Caco-2 (cell line): ENCODE results near the gene PPP2R5E. TPM values are rescaled to one million over a fixed set of nuclear protein-coding genes. Genes with fewer than 3 reads are reported as not detected.

Experiments
- BruUV-seq: library from RNA; stranded (reverse); fragments of 400-500 nt; replicated peaks from 2 replicates; lab custom pipeline; 2021; lab: Mats Ljungman, UMichigan
- CTCF ChIA-PET: fragments of 300-600 bp; sonication (Branson Sonifier 250); formaldehyde crosslinking; loops from one replicate; lab custom pipeline; 2022; ENCODE audit warnings: antibody characterized with exemption; lab: Charles Lee
- POLR2A ChIA-PET: fragments of 300-600 bp; sonication (Branson Sonifier 250); formaldehyde crosslinking; loops from one replicate; lab custom pipeline; 2022; ENCODE audit warnings: antibody characterized with exemption; lab: Charles Lee
- DNase-seq, 2 experiments: peaks; one replicate each; pipeline versions ENCODE4 v3.0.0 to v3.0.0-alpha.2; 2020 to 2022
- H3K27me3 ChIP-seq: replicated peaks from 2 replicates; pipeline ENCODE4 v1.6.0; 2011; ENCODE audit warnings: low read length; ENCODE audit not compliant: control insufficient read depth, insufficient read depth
- H3K36me3 ChIP-seq: 2 replicates; pipeline ENCODE4 v1.5.1; 2011; ENCODE audit warnings: low read length; ENCODE audit not compliant: control insufficient read depth, insufficient read depth
- H3K4me1 ChIP-seq: fragments of 250-450 bp; sonication (Bioruptor Pico); 2 replicates; pipeline ENCODE4 v1.5.1; 2020; ENCODE audit warnings: mild to moderate bottlenecking
- H3K4me3 ChIP-seq: 2 replicates; pipeline ENCODE4 v1.5.1; 2011; ENCODE audit warnings: low read depth, mild to moderate bottlenecking, control low read depth, low read length
- H3K9me3 ChIP-seq: fragments of 250-450 bp; sonication (Bioruptor Pico); 2 replicates; pipeline ENCODE4 v1.5.1; 2020; ENCODE audit warnings: mild to moderate bottlenecking, moderate library complexity
- H3K27ac Mint-ChIP-seq: one replicate; pipeline ENCODE4 v1.8.0; 2022; ENCODE audit warnings: mixed read lengths; ENCODE audit not compliant: unreplicated experiment
- H3K27me3 Mint-ChIP-seq: one replicate; pipeline ENCODE4 v1.8.0; 2022; ENCODE audit warnings: mixed read lengths; ENCODE audit not compliant: insufficient read depth, unreplicated experiment
- H3K36me3 Mint-ChIP-seq: one replicate; pipeline ENCODE4 v1.8.0; 2022; ENCODE audit warnings: mild to moderate bottlenecking, mixed read lengths; ENCODE audit not compliant: insufficient read depth, unreplicated experiment
- H3K4me1 Mint-ChIP-seq: one replicate; pipeline ENCODE4 v1.8.0; 2022; ENCODE audit warnings: low read depth, mixed read lengths; ENCODE audit not compliant: unreplicated experiment
- H3K4me3 Mint-ChIP-seq: one replicate; pipeline ENCODE4 v1.8.0; 2022; ENCODE audit warnings: mild to moderate bottlenecking, moderate library complexity, mixed read lengths; ENCODE audit not compliant: unreplicated experiment
- H3K9me3 Mint-ChIP-seq: one replicate; pipeline ENCODE4 v1.8.0; 2022; ENCODE audit warnings: mixed read lengths; ENCODE audit not compliant: unreplicated experiment
- intact Hi-C: fragments of 100-400 bp; cut with micrococcal nuclease; formaldehyde crosslinking; loops from one replicate; pipeline ENCODE4 v1.10.0; 2022; ENCODE audit not compliant: unreplicated experiment
- total RNA-seq: library from RNA; stranded (reverse); gene quantifications from 2 replicates; pipeline ENCODE4 v1.2.3, GENCODE V29; 2022
- TF ChIP-seq, protein P1 (sequence below), 2 experiments: fragments of 200-600 bp in 1 of 2; IDR thresholded peaks; 1 replicate in 1 of 2; 2 replicates in 1 of 2; pipeline versions ENCODE4 v1.5.1 to v1.8.0; 2011 to 2022; ENCODE audit warnings: antibody characterized with exemption in 1 of 2, control low read depth in 1 of 2, inconsistent platforms in 1 of 2, low read depth in 1 of 2, low read length in 1 of 2, mild to moderate bottlenecking in 1 of 2, moderate library complexity in 1 of 2; ENCODE audit not compliant: insufficient read depth in 1 of 2, severe bottlenecking in 1 of 2, unreplicated experiment in 1 of 2

The PPP2R5E gene
- total RNA-seq, 1 experiment from 2014 or later, result 58.6 TPM

DNA sequence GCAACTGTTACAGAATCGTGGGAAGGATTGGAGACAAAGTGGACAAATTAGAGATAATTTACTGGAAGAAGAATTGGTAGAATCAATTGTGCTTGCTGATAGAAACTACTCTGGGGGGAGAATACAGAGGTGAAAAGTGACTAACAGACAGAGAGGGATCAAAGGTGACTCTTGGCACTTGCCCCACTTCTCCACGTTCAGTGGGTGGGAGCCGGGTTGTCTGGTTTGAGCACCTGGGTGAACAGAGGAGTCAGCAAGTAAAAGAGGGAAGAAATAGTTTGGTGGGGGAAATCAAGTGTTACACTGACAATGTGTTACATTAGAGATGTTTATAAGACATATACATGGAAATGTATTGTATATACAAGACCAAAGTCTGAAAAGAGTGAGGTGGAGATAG lies 69.1 kb downstream of the PPP2R5E start:
- no peak for DNase-seq
- Mint-ChIP-seq H3K36me3 (peaks cover 6% of the 10 kb centered on the region), H3K27me3 (no peaks in the 10 kb centered on the region), H3K27ac (no peak overlapping the region), H3K9me3 (no peaks in the 10 kb centered on the region), H3K4me1 (no peaks in the 10 kb centered on the region), H3K4me3 (no peak overlapping the region)
- Histone ChIP-seq H3K4me3 (no peak overlapping the region), H3K36me3 (no peaks in the 10 kb centered on the region), H3K9me3 (no peaks in the 10 kb centered on the region), H3K4me1 (peaks cover 11% of the 10 kb centered on the region; the same call in 1 of the 2 replicates), H3K27me3 (no peaks in the 10 kb centered on the region)
- TF ChIP-seq, protein P1, sequence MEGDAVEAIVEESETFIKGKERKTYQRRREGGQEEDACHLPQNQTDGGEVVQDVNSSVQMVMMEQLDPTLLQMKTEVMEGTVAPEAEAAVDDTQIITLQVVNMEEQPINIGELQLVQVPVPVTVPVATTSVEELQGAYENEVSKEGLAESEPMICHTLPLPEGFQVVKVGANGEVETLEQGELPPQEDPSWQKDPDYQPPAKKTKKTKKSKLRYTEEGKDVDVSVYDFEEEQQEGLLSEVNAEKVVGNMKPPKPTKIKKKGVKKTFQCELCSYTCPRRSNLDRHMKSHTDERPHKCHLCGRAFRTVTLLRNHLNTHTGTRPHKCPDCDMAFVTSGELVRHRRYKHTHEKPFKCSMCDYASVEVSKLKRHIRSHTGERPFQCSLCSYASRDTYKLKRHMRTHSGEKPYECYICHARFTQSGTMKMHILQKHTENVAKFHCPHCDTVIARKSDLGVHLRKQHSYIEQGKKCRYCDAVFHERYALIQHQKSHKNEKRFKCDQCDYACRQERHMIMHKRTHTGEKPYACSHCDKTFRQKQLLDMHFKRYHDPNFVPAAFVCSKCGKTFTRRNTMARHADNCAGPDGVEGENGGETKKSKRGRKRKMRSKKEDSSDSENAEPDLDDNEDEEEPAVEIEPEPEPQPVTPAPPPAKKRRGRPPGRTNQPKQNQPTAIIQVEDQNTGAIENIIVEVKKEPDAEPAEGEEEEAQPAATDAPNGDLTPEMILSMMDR (IDR thresholded peaks at IDR 0.05; ENCODE audit: insufficient read depth in 1 of 2, low read depth in 1 of 2, low read length in 1 of 2, severe bottlenecking in 1 of 2, unreplicated experiment in 1 of 2), result no peak
- POLR2A ChIA-PET, result no interaction called here
- CTCF ChIA-PET, result no interaction called here
- intact Hi-C loops, result no loop called here
- BruUV-seq, result no TSS peak

DNA sequence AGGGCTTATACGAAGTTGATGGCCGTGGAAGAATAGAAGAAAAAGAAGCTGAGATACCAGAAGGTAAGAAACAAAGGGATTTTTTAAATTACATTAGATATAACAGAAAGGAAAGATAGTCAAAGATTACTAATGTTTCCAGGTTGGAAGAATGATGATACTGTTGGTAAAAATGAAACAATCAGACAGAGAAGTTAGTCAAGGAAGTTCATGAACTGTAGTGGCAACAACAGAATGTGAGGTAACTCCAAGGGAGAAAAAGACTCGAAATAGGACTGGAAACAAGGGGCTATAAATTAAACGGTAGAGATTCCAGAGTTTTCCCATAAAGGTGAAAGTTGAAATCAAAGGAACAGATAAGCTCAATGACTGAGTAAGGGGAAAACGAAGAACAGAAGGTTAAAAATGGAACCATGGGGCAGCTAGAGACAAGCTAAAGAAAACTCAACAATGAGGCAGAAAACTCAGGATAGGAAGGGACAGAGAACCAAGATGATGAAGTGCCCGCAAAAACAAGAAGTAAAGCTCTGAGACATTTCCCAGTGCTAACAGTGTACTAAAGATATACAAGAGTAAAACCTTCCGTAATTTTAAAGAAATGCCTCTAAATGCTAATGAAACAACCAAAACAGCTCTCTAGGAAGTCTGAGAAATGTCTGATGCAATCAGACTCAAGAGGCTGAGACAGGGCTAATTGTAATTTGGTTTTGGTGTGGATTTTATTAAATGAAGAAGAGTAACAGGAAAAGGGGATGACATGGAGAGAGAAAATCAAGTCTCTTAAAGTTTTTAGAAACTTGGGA lies 70.0 kb downstream of the PPP2R5E start:
- no peak for DNase-seq
- H3K4me1 ChIP-seq, result peaks cover 11% of the 10 kb centered on the region; the same call in 1 of the 2 replicates
- H3K4me3 Mint-ChIP-seq, result no peak overlapping the region
- H3K36me3 ChIP-seq, result no peaks in the 10 kb centered on the region
- no peaks in the 10 kb centered on the region for H3K9me3 ChIP-seq
- H3K9me3 Mint-ChIP-seq, result no peaks in the 10 kb centered on the region
- POLR2A ChIA-PET, result no interaction called here
- no peak overlapping the region for H3K27ac Mint-ChIP-seq
- no peaks in the 10 kb centered on the region for H3K27me3 Mint-ChIP-seq
- H3K4me1 Mint-ChIP-seq, result peaks cover 8% of the 10 kb centered on the region
- intact Hi-C loops, result no loop called here
- no peak overlapping the region for H3K4me3 ChIP-seq
- H3K36me3 Mint-ChIP-seq, result peaks cover 6% of the 10 kb centered on the region
- BruUV-seq, result no TSS peak
- TF ChIP-seq, protein P1 (IDR thresholded peaks at IDR 0.05; ENCODE audit: insufficient read depth in 1 of 2, low read depth in 1 of 2, low read length in 1 of 2, severe bottlenecking in 1 of 2, unreplicated experiment in 1 of 2), result no peak
- H3K27me3 ChIP-seq, result no peaks in the 10 kb centered on the region
- CTCF ChIA-PET, result interaction anchor here (0.6 kb wide), 1 partner anchor 663 kb away, joined by 11 read pairs; no protein-coding TSS in a partner anchor

DNA sequence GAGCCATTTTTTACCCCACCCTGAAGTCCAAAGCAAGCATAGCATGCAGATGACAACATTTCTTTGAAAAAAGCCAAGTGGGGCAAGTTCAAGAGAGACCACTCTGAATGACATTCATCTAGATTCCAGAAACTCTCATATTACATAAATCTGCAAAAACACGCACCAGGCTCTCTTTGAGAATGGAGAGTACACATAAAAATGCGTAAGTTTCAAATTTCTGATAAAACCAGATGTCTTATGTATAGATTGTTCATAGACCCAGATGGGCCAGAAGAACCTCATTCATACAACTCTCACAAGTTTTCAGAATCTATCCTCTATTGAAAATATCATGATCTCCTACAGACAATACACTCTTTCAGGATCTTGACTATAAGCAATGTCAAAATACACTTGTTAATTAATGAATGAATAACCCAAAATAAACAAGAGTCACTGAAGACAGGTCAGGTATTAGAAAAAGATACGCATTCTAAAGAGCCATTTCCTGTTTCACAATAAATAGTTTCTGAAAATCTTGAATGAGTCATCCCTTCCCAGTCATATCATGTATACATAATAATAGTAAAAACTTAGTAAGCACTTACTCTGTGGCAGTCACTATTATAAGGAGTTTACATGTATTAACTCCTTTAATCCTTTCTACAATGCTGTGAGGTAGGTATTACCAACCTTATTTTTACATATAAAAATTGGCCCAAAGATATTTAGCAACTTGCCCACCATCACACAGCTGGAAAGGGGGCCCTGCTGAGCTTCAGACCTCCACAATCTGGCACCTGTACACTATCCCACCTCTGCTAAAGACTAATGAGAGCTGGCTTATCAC lies 72.0 kb downstream of the PPP2R5E start:
- Histone ChIP-seq H3K36me3 (no peaks in the 10 kb centered on the region), H3K9me3 (no peaks in the 10 kb centered on the region), H3K4me1 (peaks cover 11% of the 10 kb centered on the region; the same call in 1 of the 2 replicates), H3K4me3 (no peak overlapping the region), H3K27me3 (no peaks in the 10 kb centered on the region)
- no peaks in the 10 kb centered on the region for H3K36me3 Mint-ChIP-seq
- H3K27ac Mint-ChIP-seq, result no peak overlapping the region
- ChIA-PET CTCF (no interaction called here), POLR2A (no interaction called here)
- intact Hi-C loops, result no loop called here
- DNase-seq, result no peak
- no TSS peak for BruUV-seq
- no peaks in the 10 kb centered on the region for H3K27me3 Mint-ChIP-seq
- TF ChIP-seq, protein P1 (IDR thresholded peaks at IDR 0.05; ENCODE audit: insufficient read depth in 1 of 2, low read depth in 1 of 2, low read length in 1 of 2, severe bottlenecking in 1 of 2, unreplicated experiment in 1 of 2), result no peak
- H3K4me1 Mint-ChIP-seq, result peaks cover 11% of the 10 kb centered on the region
- H3K9me3 Mint-ChIP-seq, result no peaks in the 10 kb centered on the region
- no peak overlapping the region for H3K4me3 Mint-ChIP-seq
